Right ventricle myocardium inferior (tissue), 1 donor: ENCODE data around the gene MRPL43. TPM values are rescaled to one million over a fixed set of nuclear protein-coding genes. Genes with fewer than 3 reads are reported as not detected.
"Not testable (repeated sequence)": the region's sequence is repeated elsewhere in the genome, so short reads cannot be mapped to it uniquely, and the experiment has no call there.

Source experiments
- ATAC-seq: fragments of 200-7000 bp; cut with Tn5 transposase; one replicate; pipeline ENCODE4 v1.9.1; 2020; ENCODE audit warnings: mild to moderate bottlenecking, moderate library complexity
- DNase-seq: peaks from one replicate; pipeline ENCODE4 v3.0.0; 2021; ENCODE audit errors: missing footprints
- intact Hi-C: fragments of 100-400 bp; cut with DNase I; formaldehyde crosslinking; loops from one replicate; pipeline ENCODE4 v1.11.0; 2022
- total RNA-seq: library from RNA; stranded (reverse); fragmentation: NEBNext Ultra II Directional; extraction: Animal tissue kit (Norgen Biotek cat#: 25700); gene quantifications from one replicate; pipeline ENCODE4 v1.2.1, GENCODE V29; 2021
- donor health status: DM: no; HTN: yes; CAD: no; lungs with severe emphysema.

The MRPL43 gene
- total RNA-seq, 1 donor from 2014 or later: 58.3 TPM

GRCh38 chr10:100976906-100977305 lies 10.4 kb downstream of the MRPL43 start:
- DNase-seq (no peak), ATAC-seq (no peak)
- intact Hi-C loops: no loop called here

- ATAC-seq, intact Hi-C loops, DNase-seq: not testable (repeated sequence)
Observed at GRCh38 chr10:100975397-100975796, 11.9 kb downstream of the MRPL43 start.

GRCh38 chr10:100972904-100973535 lies 14.3 kb downstream of the MRPL43 start:
- intact Hi-C loops: no loop called here
- ATAC-seq (no peak), DNase-seq (no peak)

- ATAC-seq: no peak
- intact Hi-C loops: no loop called here
Observed at GRCh38 chr10:100972115-100972903, 15.0 kb downstream of the MRPL43 start.

GRCh38 chr10:100970914-100971811 lies 16.1 kb downstream of the MRPL43 start:
- intact Hi-C loops: no loop called here
- DNase-seq (no peak), ATAC-seq (no peak)

More at GRCh38 chr10:100972115-100972903, 15.0 kb downstream of the MRPL43 start:
- no peak for DNase-seq

GRCh38 chr10:100970076-100970913 lies 17.0 kb downstream of the MRPL43 start:
- no peak for DNase-seq
- intact Hi-C loops: no loop called here

GRCh38 chr10:100969187-100970075 lies 17.9 kb downstream of the MRPL43 start, which contains the start of gene SEMA4G:
Gene SEMA4G (plus strand): TSS chr10:100969504. CDS start chr10:100972913, 3,409 bp downstream.
- intact Hi-C loops: loop anchor here (2.0 kb wide), 1 partner anchor 45 kb away; no protein-coding TSS in a partner anchor
- DNase-seq: peak; percentile 74
- ATAC-seq: peak; percentile 69

More at GRCh38 chr10:100970076-100970913, 17.0 kb downstream of the MRPL43 start:
- ATAC-seq: peak; percentile 21

GRCh38 chr10:100968863-100969186 lies 18.5 kb downstream of the MRPL43 start:
- ATAC-seq: no peak
- intact Hi-C loops: loop anchor here (2.0 kb wide), 1 partner anchor 46 kb away; no protein-coding TSS in a partner anchor

GRCh38 chr10:100968062-100968736 lies 19.1 kb downstream of the MRPL43 start:
- ATAC-seq (no peak), DNase-seq (no peak)
- intact Hi-C loops: loop anchor here (2.0 kb wide), 1 partner anchor 47 kb away; no protein-coding TSS in a partner anchor

More at GRCh38 chr10:100968863-100969186, 18.5 kb downstream of the MRPL43 start:
- DNase-seq: no peak

GRCh38 chr10:100967332-100967731 lies 20.0 kb downstream of the MRPL43 start:
- DNase-seq (no peak), ATAC-seq (no peak)
- intact Hi-C loops: no loop called here

- DNase-seq: no peak
- no peak for ATAC-seq
- intact Hi-C loops: no loop called here
Observed at GRCh38 chr10:100966887-100967286, 20.4 kb downstream of the MRPL43 start.

- intact Hi-C loops: no loop called here
Observed at GRCh38 chr10:100965820-100966219, 21.5 kb downstream of the MRPL43 start.

GRCh38 chr10:100963826-100964225 lies 23.5 kb downstream of the MRPL43 start:
- no peak for ATAC-seq
- DNase-seq: no peak
- intact Hi-C loops: no loop called here

More at GRCh38 chr10:100965820-100966219, 21.5 kb downstream of the MRPL43 start:
- ATAC-seq (no peak), DNase-seq (no peak)

- no peak for ATAC-seq
- intact Hi-C loops: no loop called here
- no peak for DNase-seq
Observed at GRCh38 chr10:100962351-100963080, 24.8 kb downstream of the MRPL43 start.

GRCh38 chr10:100960251-100960650 lies 27.0 kb downstream of the MRPL43 start:
- DNase-seq (no peak), ATAC-seq (no peak)
- intact Hi-C loops: no loop called here

GRCh38 chr10:100948916-100949315 lies 38.4 kb downstream of the MRPL43 start:
- DNase-seq (no peak), ATAC-seq (no peak)
- intact Hi-C loops: no loop called here
